ENCODE measurements around the gene SLC16A12.

SLC16A12 gene

DNA sequence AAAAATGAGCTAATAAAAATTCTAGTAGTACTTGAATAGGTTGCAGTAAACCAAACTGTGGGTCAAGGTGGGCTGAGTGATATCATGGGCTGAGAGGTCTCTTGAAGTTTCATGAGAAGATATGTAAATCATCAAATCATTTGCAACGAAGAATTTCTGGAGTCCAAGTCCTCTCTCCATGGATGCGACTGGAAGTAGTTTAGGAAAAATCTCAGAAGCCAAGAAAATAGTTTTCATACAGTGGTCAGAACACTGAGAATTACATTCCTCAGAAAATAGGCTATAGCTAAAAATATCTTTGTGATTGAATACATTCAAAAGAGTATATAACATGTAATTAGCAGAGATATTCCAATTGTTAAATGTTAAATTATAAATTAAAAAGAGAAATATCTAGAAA lies 146.6 kb downstream of the SLC16A12 start:
- no peak for DNase-seq

DNA sequence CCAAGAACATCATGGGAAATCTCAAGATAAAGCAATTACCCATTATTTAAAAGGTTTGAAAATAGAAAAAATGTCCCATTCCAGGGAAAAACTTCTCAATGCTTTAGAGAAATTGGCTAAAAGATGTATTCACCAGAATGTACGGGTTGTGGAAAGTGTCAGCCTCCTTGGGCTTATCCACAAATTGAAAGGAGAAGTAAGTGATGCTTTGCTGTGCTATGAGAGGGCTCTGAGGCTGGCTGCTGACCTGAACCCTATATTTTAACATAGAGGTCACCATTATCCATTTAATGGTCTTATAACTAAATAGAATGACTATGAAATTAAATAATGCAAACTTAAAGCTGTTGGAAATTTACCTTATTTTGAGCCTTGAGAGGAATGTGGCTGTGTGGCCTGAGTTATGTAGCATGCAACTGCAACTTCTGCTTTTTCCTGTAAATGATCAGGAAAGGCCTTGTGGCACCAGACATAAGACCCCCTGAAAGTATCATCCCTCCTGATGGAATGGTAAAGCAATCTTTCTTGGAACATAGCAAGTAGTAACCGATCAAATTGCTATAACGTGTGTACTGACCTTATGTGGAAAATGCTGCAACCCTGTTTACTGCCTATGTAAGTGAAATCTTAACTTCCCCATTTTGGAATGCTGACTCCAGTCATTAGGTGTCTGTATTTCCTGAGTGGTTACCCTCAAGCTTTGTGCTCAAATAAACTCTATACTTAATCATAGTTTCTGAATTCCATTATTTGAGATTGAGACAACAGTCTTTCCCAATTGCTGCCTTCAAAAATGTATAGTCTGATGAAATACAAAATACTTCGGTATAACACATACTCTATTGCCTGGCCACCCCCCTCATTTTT lies 150.7 kb downstream of the SLC16A12 start:
- no peak for DNase-seq

DNA sequence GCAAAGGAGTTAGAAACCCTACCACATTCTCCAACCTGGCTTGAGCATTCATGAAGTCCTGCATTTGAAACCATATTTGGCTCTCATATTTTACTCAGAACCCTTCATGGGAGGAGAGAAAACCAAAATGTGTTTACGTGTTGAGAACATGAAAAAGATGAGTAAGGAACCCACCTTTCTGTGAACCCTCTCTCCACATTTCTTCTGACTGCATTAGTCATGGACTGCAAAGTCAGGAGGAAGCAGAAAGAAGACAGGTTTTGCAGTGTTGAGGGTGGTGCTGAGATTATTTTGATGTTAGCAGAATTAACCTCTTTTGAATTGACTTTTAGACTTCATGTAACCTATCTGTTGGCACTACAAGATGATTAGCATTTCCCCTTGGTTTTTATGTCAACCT lies 152.6 kb downstream of the SLC16A12 start:
- no peak for DNase-seq
